Measurements from ENCODE around the gene CLEC19A.

The CLEC19A gene

GRCh38 chr16:19252904-19253303, 32.6 kb upstream of the CLEC19A start:
- no peaks in the 10 kb centered on the region for H3K9me3 ChIP-seq (ENCODE audit: control insufficient read depth, low read length)
- no peak for TF ChIP-seq CTCF (IDR thresholded peaks at IDR 0.05)
- no peaks in the 10 kb centered on the region for H3K4me1 ChIP-seq
- no peaks in the 10 kb centered on the region for H3K79me2 ChIP-seq
- no peak overlapping the region for H3K27ac ChIP-seq
- no peaks in the 10 kb centered on the region for H3K27me3 ChIP-seq (ENCODE audit: control insufficient read depth, insufficient read depth, low read length)
- no peak overlapping the region for H2AFZ ChIP-seq
- H3K4me2 ChIP-seq (ENCODE audit: low read length): no peak overlapping the region
- no peaks in the 10 kb centered on the region for H3K36me3 ChIP-seq (ENCODE audit: control insufficient read depth, insufficient read depth, low read length)
- no peak overlapping the region for H3K4me3 ChIP-seq (ENCODE audit: low read depth, low read length)
- no peak overlapping the region for H3K9ac ChIP-seq

GRCh38 chr16:19254611-19255010, 30.9 kb upstream of the CLEC19A start:
- no peaks in the 10 kb centered on the region for H3K79me2 ChIP-seq

GRCh38 chr16:19264123-19264673, 21.3 kb upstream of the CLEC19A start:
- H3K27me3 ChIP-seq (ENCODE audit: control insufficient read depth, insufficient read depth, low read length): no peaks in the 10 kb centered on the region
- no peak for TF ChIP-seq CTCF (IDR thresholded peaks at IDR 0.05)
- no peaks in the 10 kb centered on the region for H3K4me1 ChIP-seq

More at GRCh38 chr16:19254611-19255010, 30.9 kb upstream of the CLEC19A start:
- H3K27ac ChIP-seq: no peak overlapping the region
- H3K4me3 ChIP-seq (ENCODE audit: low read depth, low read length): no peak overlapping the region
- H3K27me3 ChIP-seq (ENCODE audit: control insufficient read depth, insufficient read depth, low read length): no peaks in the 10 kb centered on the region
- H3K9ac ChIP-seq: no peak overlapping the region
- H3K4me2 ChIP-seq (ENCODE audit: low read length): no peak overlapping the region
- no peaks in the 10 kb centered on the region for H3K36me3 ChIP-seq (ENCODE audit: control insufficient read depth, insufficient read depth, low read length)
- TF ChIP-seq CTCF (IDR thresholded peaks at IDR 0.05): no peak
- H3K4me1 ChIP-seq: no peaks in the 10 kb centered on the region
- no peak overlapping the region for H2AFZ ChIP-seq
- no peaks in the 10 kb centered on the region for H3K9me3 ChIP-seq (ENCODE audit: control insufficient read depth, low read length)

DNA sequence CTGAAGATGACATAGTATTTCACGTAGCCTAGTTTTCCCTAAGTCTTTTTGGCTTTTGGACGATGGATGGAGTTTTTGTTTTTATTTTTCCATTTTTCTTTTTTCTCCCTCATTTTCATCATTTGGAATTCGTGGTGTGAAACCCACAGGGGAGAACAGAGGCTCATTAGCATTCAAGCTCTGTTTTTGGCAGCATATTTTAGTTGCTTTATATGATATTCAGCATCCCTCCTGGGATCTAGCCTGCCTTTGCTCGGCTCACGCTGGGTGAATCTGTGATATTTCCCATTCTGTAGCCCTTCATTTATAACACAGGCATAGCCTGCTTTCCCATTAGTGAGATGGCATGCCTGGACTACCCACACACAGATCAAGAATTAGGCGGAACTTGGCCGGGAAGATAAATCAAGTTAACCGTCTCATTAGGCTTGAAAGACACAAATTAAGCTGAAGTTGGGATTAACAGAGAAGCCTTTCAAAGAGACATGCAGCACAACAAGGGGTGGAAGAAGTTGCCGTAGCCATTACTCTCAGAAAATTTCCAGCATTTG, 20.1 kb upstream of the CLEC19A start:
- H3K27ac ChIP-seq: no peak overlapping the region
- H3K4me2 ChIP-seq (ENCODE audit: low read length): no peak overlapping the region
- H2AFZ ChIP-seq: no peak overlapping the region
- H3K4me3 ChIP-seq (ENCODE audit: low read depth, low read length): no peak overlapping the region
- H3K79me2 ChIP-seq: no peaks in the 10 kb centered on the region
- H3K36me3 ChIP-seq (ENCODE audit: control insufficient read depth, insufficient read depth, low read length): no peaks in the 10 kb centered on the region
- H3K9me3 ChIP-seq (ENCODE audit: control insufficient read depth, low read length): no peaks in the 10 kb centered on the region
- no peaks in the 10 kb centered on the region for H3K4me1 ChIP-seq
- TF ChIP-seq CTCF (IDR thresholded peaks at IDR 0.05): no peak
- H3K27me3 ChIP-seq (ENCODE audit: control insufficient read depth, insufficient read depth, low read length): no peaks in the 10 kb centered on the region
- H3K9ac ChIP-seq: no peak overlapping the region

More at GRCh38 chr16:19264123-19264673, 21.3 kb upstream of the CLEC19A start:
- Histone ChIP-seq H3K36me3 (ENCODE audit: control insufficient read depth, insufficient read depth, low read length) (no peaks in the 10 kb centered on the region), H3K79me2 (no peaks in the 10 kb centered on the region), H3K9me3 (ENCODE audit: control insufficient read depth, low read length) (no peaks in the 10 kb centered on the region), H3K9ac (no peak overlapping the region), H3K4me2 (ENCODE audit: low read length) (no peak overlapping the region), H2AFZ (no peak overlapping the region), H3K4me3 (ENCODE audit: low read depth, low read length) (no peak overlapping the region), H3K27ac (no peak overlapping the region)

DNA sequence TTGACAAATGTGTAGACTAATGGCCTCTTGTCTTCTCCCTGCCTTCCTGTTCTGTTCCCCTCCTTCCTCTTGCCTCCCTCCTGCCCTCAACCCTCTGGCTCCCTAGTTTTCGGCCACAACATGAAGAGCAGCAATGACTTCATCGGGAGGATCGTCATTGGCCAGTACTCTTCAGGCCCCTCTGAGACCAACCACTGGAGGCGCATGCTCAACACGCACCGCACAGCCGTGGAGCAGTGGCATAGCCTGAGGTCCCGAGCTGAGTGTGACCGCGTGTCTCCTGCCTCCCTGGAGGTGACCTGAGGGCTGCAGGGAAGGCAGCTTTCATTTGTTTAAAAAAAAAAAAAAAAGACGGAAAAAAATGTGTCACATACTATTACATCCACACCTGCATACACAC, 18.8 kb upstream of the CLEC19A start:
- Histone ChIP-seq H2AFZ (no peak overlapping the region), H3K27me3 (ENCODE audit: control insufficient read depth, insufficient read depth, low read length) (no peaks in the 10 kb centered on the region), H3K4me2 (ENCODE audit: low read length) (no peak overlapping the region), H3K36me3 (ENCODE audit: control insufficient read depth, insufficient read depth, low read length) (no peaks in the 10 kb centered on the region), H3K79me2 (no peaks in the 10 kb centered on the region), H3K9ac (no peak overlapping the region), H3K27ac (no peak overlapping the region), H3K4me1 (no peaks in the 10 kb centered on the region), H3K9me3 (ENCODE audit: control insufficient read depth, low read length) (no peaks in the 10 kb centered on the region), H3K4me3 (ENCODE audit: low read depth, low read length) (no peak overlapping the region)
- TF ChIP-seq CTCF (IDR thresholded peaks at IDR 0.05): no peak
